ENCODE data around the gene HMG20B.

HMG20B gene

GRCh38 chr19:3620817-3621547 lies 48.2 kb downstream of the HMG20B start:
- no peak for DNase-seq
- no peak overlapping the region for H3K4me3 Mint-ChIP-seq
- peaks cover 65% of the 10 kb centered on the region for H3K36me3 Mint-ChIP-seq (ENCODE audit: low read depth)
- H3K9me3 Mint-ChIP-seq = no peaks in the 10 kb centered on the region
- no peaks in the 10 kb centered on the region for H3K27me3 Mint-ChIP-seq
- H3K4me1 Mint-ChIP-seq (ENCODE audit: low read depth) = peaks cover 27% of the 10 kb centered on the region
- H3K27ac Mint-ChIP-seq = no peak overlapping the region

GRCh38 chr19:3621689-3622088 lies 48.9 kb downstream of the HMG20B start:
- no peak overlapping the region for H3K27ac Mint-ChIP-seq
- peaks cover 69% of the 10 kb centered on the region for H3K36me3 Mint-ChIP-seq (ENCODE audit: low read depth)
- no peaks in the 10 kb centered on the region for H3K27me3 Mint-ChIP-seq
- H3K4me1 Mint-ChIP-seq (ENCODE audit: low read depth) = peaks cover 30% of the 10 kb centered on the region
- no peak for DNase-seq
- no peak overlapping the region for H3K4me3 Mint-ChIP-seq
- no peaks in the 10 kb centered on the region for H3K9me3 Mint-ChIP-seq

- no peak for DNase-seq
- no peaks in the 10 kb centered on the region for H3K27me3 Mint-ChIP-seq
- H3K9me3 Mint-ChIP-seq = no peaks in the 10 kb centered on the region
- H3K27ac Mint-ChIP-seq = no peak overlapping the region
- peaks cover 34% of the 10 kb centered on the region for H3K4me1 Mint-ChIP-seq (ENCODE audit: low read depth)
- H3K4me3 Mint-ChIP-seq = no peak overlapping the region
- H3K36me3 Mint-ChIP-seq (ENCODE audit: low read depth) = peaks cover 64% of the 10 kb centered on the region
Measured at GRCh38 chr19:3622224-3622623, 49.5 kb downstream of the HMG20B start.

- Mint-ChIP-seq H3K27ac (peak overlapping the region; percentile 81), H3K4me1 (ENCODE audit: low read depth) (peaks cover 28% of the 10 kb centered on the region), H3K36me3 (ENCODE audit: low read depth) (peaks cover 52% of the 10 kb centered on the region), H3K27me3 (no peaks in the 10 kb centered on the region), H3K4me3 (no peak overlapping the region), H3K9me3 (no peaks in the 10 kb centered on the region)
- no peak for DNase-seq
Measured at GRCh38 chr19:3623716-3624115, 51.0 kb downstream of the HMG20B start.

GRCh38 chr19:3625996-3626472 lies 53.3 kb downstream of the HMG20B start:
- Mint-ChIP-seq H3K4me3 (peak overlapping the region; percentile 90), H3K27me3 (no peaks in the 10 kb centered on the region), H3K4me1 (ENCODE audit: low read depth) (peaks cover 28% of the 10 kb centered on the region), H3K27ac (peak overlapping the region; percentile 99), H3K9me3 (no peaks in the 10 kb centered on the region), H3K36me3 (ENCODE audit: low read depth) (peaks cover 39% of the 10 kb centered on the region)
- no peak for DNase-seq

- H3K36me3 Mint-ChIP-seq (ENCODE audit: low read depth) = peaks cover 34% of the 10 kb centered on the region
- DNase-seq = peak; percentile 99
- H3K4me3 Mint-ChIP-seq = peak within 1 kb of the TSS; percentile 90
- peak within 1 kb of the TSS; percentile 99 for H3K27ac Mint-ChIP-seq
- no peaks in the 10 kb centered on the region for H3K27me3 Mint-ChIP-seq
- peaks cover 28% of the 10 kb centered on the region for H3K4me1 Mint-ChIP-seq (ENCODE audit: low read depth)
- no peaks in the 10 kb centered on the region for H3K9me3 Mint-ChIP-seq
Measured at GRCh38 chr19:3626473-3627350, 54.0 kb downstream of the HMG20B start, which contains the start of gene CACTIN. Gene CACTIN (minus strand): TSS chr19:3626790. CDS start chr19:3626762, 28 bp downstream.

- peak overlapping the region; percentile 99 for H3K27ac Mint-ChIP-seq
Measured at GRCh38 chr19:3627351-3627723, 54.6 kb downstream of the HMG20B start.

More at GRCh38 chr19:3627351-3627723, 54.6 kb downstream of the HMG20B start:
- Mint-ChIP-seq H3K4me3 (peak overlapping the region; percentile 90), H3K36me3 (ENCODE audit: low read depth) (peaks cover 33% of the 10 kb centered on the region), H3K27me3 (no peaks in the 10 kb centered on the region), H3K4me1 (ENCODE audit: low read depth) (peaks cover 28% of the 10 kb centered on the region), H3K9me3 (no peaks in the 10 kb centered on the region)
- DNase-seq = no peak
